ENCODE measurements around the gene PLEKHA6.

GRCh38 chr1:204359474-204360255 is at the start of gene PLEKHA6:
- TF ChIP-seq CTCF (IDR thresholded peaks at IDR 0.05; ENCODE audit: insufficient read depth, low read length) (no peak), GABPA (IDR thresholded peaks at IDR 0.05; ENCODE audit: low read depth) (no peak), POLR2AphosphoS5 (IDR thresholded peaks at IDR 0.05; ENCODE audit: low read depth) (no peak)
